ACHN (cell line): ENCODE data around the gene PRPS2.
A peak's percentile ranks its signal among the peaks of the same experiment; 100 is the strongest.

Experiments
- DNase-seq: peaks from one replicate; pipeline ENCODE4 v3.0.0-alpha.2; 2015
- in situ Hi-C: cut with HindIII; loops from 2 replicates; pipeline ENCODE4 v1.10.0; 2017; ENCODE audit warnings: low sequenced_read_pairs, low pct_ligation_motif_present, low pct_unique_long_range_greater_than_20kb

PRPS2 gene

DNA sequence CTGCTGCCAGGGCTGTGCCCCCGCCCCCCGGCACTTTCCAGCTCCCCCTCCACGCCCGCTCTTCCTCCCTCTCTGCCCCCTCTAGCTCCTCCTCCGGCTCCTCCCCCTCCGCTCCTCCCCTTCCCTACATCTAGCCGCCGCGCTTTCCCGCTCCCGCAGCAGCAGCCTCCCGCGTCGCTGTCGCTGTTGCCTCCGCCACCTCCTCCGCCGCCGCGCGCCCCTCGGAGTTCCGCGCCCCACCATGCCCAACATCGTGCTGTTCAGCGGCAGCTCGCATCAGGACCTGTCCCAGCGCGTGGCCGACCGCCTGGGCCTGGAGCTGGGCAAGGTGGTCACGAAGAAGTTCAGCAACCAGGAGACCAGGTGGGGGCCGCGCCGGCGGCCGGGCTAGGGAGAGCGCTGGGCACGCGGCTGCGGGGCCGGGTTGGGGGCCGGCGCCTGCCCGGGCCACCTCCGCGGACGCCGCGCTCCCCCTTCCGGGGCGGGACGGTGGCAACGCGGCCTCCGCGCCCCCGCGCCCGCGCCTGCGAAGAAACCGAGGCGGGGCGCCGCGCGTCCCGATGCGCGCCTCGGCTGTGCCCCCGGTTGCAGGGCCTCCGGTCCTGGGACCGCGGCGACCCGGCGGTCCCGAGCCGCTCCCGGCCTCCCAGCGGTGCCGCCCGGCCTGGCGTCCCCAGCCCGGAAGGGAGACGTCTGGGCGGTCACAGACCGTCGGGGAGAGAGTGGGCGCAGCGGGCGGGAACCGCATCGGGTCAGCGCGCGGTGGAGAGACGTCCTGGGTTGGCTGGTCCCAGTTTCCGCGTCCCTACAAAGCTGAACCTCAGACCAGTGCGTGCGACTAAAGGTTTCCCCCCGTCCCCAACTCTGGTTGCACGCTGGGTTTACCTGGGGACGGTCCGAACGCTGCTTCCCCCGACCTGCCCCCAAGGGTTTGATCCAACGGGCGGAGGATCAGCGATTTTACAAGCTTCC, at the start of gene PRPS2:
Gene PRPS2, plus strand, starts transcription at position 156 of the 972 bp plus-strand sequence. Its CDS starts 86 bp downstream, at position 242.
- in situ Hi-C loops = no loop called here
- peak; percentile 46 for DNase-seq

DNA sequence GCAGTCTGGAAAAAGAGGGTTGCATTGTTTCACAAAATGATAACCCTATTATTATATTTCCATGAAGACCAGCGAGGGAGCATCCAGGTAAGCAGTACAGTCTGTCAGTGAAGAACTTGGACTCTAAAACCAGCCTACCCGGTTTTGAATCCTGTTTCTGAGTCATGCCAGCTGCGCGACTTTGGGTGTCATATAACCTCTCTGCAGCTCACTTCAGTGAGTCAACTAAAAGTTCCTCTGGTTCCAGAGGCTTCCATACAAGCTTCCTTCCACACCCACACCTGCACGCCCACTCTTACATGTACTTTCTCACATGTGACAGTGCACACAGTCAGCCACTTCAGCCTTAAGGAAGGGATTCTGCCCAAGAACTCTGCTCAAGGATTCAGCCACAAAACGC, 49.8 kb upstream of the PRPS2 start:
- in situ Hi-C loops = no loop called here
- DNase-seq = no peak

GRCh38 chrX:12747433-12747832, 43.8 kb upstream of the PRPS2 start:
- in situ Hi-C loops = no loop called here

DNA sequence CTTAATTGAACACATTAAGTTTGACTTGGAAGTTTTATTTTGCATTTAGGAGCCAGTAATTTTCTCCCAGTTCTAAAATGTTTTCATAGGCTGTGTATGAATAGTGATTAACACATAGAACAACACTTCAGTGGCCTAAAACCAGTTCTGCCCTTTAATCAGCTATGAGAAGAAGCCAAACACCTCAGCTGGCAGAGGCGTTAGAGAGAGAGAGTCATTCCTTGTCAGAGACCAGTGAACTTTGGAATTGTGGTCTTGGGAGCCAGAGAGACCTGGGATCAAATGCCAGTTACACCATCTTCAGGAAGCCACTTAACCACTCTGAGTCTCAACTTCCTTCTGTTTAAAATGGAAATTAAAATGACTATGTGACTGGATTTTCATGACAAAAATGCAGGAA, 39.3 kb upstream of the PRPS2 start:
- in situ Hi-C loops = no loop called here
- DNase-seq = no peak

More at GRCh38 chrX:12747433-12747832, 43.8 kb upstream of the PRPS2 start:
- no peak for DNase-seq

- DNase-seq = no peak
- in situ Hi-C loops = no loop called here
These were observed 37.8 kb upstream of the PRPS2 start for GRCh38 chrX:12753366-12753765.

GRCh38 chrX:12758291-12758690, 32.9 kb upstream of the PRPS2 start:
- in situ Hi-C loops = no loop called here
- no peak for DNase-seq

- in situ Hi-C loops = no loop called here
These were observed 23.4 kb upstream of the PRPS2 start for GRCh38 chrX:12767856-12768255.

DNA sequence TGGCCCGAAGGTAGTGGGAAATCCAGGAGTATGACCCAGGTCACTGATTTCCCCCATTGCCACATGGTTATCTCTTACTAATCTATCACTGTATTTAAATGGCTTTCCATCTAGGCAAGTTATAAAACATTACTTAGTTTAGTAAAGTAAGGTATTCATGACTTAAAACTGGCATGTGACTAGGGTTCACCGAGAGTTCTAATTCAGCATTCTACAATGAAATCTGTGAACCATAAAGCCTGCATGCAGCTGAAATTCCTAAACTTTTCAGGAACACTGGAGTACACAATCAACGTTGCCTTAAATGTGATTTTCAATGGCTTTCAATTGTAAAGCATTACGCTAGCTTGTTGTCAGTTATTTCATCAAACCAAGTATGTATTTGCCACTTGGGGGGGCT, 22.7 kb upstream of the PRPS2 start:
- in situ Hi-C loops = no loop called here
- no peak for DNase-seq

More at GRCh38 chrX:12767856-12768255, 23.4 kb upstream of the PRPS2 start:
- no peak for DNase-seq

GRCh38 chrX:12770440-12770839, 20.8 kb upstream of the PRPS2 start:
- in situ Hi-C loops = no loop called here
- DNase-seq = peak; percentile 13

- in situ Hi-C loops = no loop called here
- DNase-seq = no peak
These were observed 19.7 kb upstream of the PRPS2 start for GRCh38 chrX:12771445-12772069.

DNA sequence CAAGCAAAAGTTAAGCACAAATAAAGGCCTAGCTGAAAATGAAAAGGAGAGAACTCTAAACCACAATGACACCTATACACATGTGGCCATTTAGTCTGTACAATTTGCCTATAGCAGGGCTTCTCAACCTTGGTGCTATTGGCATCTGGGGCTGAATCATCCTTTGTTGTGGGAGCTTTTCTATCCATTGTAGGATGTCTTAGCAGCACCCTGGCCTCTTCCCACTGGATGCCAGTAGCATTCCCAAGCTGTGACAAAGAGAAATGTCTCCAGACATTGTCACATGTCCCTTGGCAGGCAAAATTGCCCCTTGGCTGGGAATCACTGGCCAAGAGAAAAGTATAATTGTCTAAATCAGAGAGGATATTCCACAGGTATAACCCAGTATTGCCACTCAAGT, 13.5 kb upstream of the PRPS2 start:
- DNase-seq = peak; percentile 1
- in situ Hi-C loops = no loop called here

- in situ Hi-C loops = no loop called here
- DNase-seq = peak; percentile 70
These were observed 11.7 kb upstream of the PRPS2 start for GRCh38 chrX:12779534-12779933.

- in situ Hi-C loops = no loop called here
- DNase-seq = no peak
These were observed 2.6 kb upstream of the PRPS2 start for GRCh38 chrX:12788645-12789044.

DNA sequence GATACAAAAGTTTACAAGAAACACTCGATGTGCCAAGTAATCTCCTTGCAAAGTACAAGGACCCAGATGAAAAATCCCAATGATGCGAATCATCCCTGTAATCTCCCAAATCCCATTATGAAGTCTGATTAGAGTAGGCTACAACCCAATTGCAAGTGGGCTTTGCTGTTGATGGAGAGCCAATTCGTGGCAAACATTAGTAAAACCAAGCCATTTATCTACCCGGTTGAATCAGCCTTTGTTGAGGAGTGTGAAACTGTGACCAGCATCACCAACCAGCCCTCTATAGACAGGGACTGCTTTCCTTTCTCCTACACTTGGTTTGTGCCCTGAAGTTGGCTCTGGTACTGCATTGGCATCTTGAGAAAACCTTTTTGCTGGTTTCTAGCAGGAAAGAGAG, 1.2 kb upstream of the PRPS2 start:
- no peak for DNase-seq
- in situ Hi-C loops = no loop called here

DNA sequence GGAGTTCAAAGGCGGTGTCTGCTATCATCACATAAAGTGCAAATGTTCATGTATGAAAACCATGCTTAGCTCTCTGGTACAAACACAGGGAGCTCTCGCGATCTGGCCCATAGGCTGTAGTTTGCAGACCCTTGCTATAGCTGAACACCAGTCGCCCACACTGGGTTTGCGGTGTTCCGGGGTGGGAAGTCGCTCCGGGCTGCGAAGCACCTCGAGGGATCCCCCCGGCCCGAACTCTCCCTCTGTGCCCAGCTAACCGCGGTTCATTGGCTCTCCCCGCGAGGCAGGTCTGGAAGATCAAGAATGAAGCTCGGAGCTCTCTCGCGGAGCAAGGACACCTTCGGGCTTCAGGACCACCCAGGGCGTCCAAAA, 341 bp upstream of the PRPS2 start:
- no peak for DNase-seq
- in situ Hi-C loops = no loop called here

DNA sequence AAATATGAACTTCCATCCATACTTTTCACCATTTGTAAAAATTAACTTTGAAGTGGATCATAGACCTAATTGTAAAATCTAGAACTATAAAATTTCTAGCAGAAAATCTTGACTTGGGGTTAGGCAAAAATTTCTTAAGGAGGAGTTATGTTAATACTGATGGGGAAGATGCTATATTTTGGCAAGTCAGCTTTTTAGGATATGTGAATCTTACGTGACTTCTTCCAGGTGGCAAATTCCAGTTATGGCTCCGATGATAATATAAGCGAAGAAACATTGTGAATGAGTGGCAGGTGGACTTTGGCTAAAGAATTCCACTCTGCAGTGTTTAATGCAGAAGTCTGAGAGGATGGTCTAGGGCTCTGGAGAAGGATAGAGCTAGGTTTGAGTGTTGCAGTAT, 1.5 kb downstream of the PRPS2 start:
- DNase-seq = no peak
- in situ Hi-C loops = no loop called here

GRCh38 chrX:12794654-12795053, 3.4 kb downstream of the PRPS2 start:
- in situ Hi-C loops = no loop called here
- DNase-seq = no peak

- in situ Hi-C loops = no loop called here
- DNase-seq = no peak
These were observed 7.4 kb downstream of the PRPS2 start for GRCh38 chrX:12798601-12799000.

DNA sequence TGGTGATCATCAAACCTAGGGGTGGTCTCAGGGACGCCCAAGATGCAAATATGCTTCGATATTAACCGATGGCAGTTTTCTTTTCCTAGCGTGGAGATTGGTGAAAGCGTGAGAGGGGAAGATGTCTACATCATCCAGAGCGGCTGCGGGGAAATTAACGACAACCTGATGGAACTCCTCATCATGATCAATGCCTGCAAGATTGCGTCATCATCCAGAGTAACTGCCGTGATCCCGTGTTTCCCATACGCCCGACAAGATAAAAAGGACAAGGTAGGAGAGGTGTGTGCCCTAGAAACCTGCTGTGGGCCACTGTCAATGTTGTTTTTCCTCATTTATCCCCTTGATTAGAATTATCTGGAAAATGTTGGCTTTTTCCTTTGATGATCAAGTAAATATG, 7.9 kb downstream of the PRPS2 start:
- in situ Hi-C loops = no loop called here
- DNase-seq = no peak

- in situ Hi-C loops = no loop called here
- no peak for DNase-seq
These were observed 11.5 kb downstream of the PRPS2 start for GRCh38 chrX:12802741-12803140.
